ENCODE results near the gene TBK1.
"Not testable (repeated sequence)": the region's sequence is repeated elsewhere in the genome, so short reads cannot be mapped to it uniquely, and the experiment has no call there.

Gene TBK1

GRCh38 chr12:64497484-64497883 is 45.6 kb downstream of the TBK1 start:
- DNase-seq (ENCODE audit: low read depth) = no peak

DNA sequence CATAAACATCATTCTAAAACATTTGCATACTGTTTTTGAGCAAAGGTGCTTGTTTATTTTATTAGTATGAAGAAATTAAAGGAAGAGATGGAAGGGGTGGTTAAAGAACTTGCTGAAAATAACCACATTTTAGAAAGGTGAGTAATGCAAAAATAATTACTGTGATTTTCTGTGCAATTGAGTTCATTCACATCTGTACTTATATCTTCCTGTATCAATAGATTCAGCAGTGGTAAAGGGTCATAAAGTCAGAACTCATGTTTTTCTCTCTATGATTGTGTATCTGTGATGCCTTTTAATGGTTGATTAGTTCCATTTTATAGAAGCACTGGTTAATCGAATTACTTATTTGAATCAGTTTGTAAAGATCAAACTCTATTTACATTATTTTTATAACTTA is 46.0 kb downstream of the TBK1 start:
- DNase-seq (ENCODE audit: low read depth) = no peak

DNA sequence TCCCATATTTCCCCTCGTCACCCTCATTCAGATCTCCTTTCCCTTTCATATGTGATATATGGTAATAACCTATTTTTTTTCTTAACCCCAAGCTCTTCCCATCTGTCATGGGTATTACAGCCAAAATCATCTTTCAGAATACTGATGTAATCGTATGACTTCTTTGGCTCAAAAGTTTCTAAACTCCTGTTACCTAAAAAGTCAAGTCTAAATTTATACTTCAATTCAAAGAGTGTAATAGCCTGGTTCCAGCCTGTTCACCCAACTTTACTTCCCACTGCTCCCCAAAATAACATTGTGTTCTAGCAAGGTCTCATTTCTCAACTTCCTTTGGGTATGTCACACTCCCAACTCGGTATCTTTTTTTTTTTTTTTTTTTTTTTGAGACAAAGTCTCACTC is 48.5 kb downstream of the TBK1 start:
- no peak for DNase-seq (ENCODE audit: low read depth)

DNA sequence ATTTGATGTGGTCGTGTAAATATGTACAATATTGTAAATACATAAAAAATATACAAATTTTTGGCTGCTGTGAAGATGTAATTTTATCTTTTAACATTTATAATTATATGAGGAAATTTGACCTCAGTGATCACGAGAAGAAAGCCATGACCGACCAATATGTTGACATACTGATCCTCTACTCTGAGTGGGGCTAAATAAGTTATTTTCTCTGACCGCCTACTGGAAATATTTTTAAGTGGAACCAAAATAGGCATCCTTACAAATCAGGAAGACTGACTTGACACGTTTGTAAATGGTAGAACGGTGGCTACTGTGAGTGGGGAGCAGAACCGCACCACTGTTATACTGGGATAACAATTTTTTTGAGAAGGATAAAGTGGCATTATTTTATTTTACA is 49.6 kb downstream of the TBK1 start:
- no peak for DNase-seq (ENCODE audit: low read depth)

- DNase-seq (ENCODE audit: low read depth) = no peak
These were observed 55.0 kb downstream of the TBK1 start for GRCh38 chr12:64506955-64507354.

DNA sequence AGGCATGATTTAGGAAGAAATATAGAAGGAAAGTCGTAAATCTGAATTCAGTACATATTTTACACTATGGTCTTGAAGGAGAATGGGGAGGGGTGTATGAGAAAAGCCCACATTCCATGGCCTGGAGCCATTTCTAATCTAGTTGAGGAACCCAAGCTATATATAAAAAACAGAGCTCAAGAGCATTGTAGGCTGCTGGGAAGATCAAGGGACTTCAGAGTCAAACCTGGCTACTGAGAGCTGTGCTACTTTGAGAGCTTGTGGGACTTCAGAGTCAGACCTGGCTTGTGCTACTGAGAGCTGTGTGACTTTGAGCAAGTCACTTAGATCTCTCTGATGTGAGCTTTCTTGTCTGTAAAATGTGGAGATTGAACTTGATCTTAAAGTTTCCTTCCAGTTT is 58.7 kb downstream of the TBK1 start:
- no peak for DNase-seq (ENCODE audit: low read depth)

GRCh38 chr12:64518396-64518795 is 66.5 kb downstream of the TBK1 start:
- no peak for DNase-seq (ENCODE audit: low read depth)

DNA sequence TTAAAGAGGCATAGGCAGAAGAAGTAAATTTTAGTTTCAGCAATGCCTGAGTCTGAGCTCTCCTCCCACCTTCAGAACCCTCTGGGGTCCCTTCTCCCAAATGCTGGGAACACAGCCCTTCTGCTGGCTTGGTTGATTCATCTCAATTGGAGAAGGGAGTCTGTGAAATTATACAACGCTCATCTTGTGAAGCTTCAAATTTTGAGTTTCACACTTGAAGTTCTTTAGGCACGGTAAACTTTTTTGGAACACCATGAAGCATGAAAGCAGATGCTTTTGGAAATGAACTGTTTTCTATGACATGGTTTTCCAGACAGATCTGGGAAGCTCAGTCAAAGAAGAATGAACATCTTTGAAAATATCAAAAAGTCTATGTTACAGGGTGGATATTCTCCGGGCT is 69.9 kb downstream of the TBK1 start:
- DNase-seq (ENCODE audit: low read depth) = no peak

DNA sequence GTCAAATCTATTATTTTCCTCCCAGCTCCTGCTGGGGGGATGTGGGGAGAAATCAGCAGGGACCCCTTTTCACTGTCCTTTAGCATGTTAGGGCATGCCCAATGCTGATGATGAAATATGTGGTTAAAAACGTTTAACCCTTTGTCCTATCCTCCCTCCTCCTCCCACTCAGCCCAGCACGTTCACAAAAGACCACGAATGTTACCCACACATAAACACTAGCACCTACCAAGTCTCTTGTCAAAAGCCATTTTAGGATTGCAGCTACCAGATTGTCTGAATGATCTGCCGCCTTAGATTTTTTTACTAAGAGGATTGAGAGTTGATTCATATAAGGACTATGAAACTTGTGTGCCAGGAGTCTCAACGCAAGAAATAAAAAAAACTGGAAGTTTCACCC is 70.4 kb downstream of the TBK1 start:
- peak; percentile 33 for DNase-seq (ENCODE audit: low read depth)

GRCh38 chr12:64522807-64523206 is 70.9 kb downstream of the TBK1 start:
- DNase-seq (ENCODE audit: low read depth) = no peak

DNA sequence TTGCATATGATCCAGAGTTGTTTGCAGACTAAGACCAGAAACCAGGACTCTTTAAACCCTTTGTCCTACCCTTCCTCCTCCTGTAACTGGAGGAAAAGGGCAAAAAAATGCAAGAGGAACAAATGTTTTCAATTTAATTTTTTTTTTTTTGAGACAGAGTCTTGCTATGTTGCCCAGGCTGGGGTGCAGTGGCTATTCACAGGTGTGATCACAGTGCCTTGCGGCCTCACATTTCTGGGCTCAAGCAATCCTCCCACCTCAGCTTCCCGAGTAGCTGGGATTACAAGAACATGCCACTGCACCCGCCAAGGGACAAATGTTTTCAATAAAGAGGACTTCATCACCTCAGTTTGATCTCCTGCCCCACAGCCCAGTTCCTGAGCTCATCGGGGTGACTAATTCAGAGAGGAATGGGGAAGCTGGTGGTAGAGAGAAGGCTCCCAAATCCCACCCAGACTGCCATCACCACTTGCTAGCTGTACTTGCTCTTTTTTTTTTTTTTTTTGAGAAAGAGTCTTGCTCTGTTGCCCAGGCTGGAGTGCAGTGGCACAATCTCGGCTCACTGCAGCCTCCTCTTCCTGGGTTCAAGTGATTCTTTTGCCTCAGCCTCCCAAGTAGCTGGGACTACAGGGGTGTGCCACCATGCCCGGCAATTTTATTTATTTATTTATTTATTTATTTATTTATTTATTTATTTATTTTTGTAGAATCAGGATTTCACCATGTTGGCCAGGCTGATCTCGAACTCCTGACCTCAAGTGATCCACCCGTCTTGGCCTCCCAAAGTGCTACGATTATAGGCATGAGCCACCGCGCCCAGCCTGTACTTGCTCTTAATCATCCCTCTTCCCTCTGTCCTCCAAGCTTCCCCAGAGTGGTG is 71.9 kb downstream of the TBK1 start:
- DNase-seq (ENCODE audit: low read depth) = peak; percentile 71

DNA sequence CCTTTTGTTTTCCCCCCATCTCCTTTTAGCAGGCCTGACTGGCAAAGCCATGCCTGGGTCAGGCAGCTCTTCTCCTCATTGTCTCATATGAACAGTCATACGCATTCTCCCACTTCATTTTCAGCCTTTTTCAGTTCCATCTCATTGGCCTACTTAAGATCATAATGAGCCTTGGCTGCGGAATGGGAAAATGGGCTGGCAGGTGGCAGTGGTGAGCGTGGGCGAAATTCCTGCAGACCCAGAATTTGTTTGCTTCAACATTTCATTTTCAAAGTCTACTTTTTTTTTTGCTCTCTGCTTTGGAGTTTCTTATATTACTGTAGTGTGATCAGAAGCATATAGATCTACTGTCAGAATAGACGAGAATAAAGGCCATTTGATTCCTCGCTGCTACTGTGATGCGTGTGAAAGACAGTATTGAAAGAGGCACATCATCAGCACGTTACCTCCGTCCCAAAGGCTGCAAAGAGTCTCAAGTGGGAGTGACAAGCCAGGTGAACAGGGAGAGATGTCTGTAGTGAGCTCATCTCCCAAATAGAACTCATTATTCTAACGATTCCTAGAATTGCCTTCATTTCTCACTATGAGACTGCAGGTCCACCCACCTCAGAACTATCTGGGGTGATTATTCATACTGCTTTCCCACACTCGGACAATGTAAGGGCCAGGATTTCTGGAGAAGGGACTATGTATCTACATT is 73.7 kb downstream of the TBK1 start:
- no peak for DNase-seq (ENCODE audit: low read depth)

DNA sequence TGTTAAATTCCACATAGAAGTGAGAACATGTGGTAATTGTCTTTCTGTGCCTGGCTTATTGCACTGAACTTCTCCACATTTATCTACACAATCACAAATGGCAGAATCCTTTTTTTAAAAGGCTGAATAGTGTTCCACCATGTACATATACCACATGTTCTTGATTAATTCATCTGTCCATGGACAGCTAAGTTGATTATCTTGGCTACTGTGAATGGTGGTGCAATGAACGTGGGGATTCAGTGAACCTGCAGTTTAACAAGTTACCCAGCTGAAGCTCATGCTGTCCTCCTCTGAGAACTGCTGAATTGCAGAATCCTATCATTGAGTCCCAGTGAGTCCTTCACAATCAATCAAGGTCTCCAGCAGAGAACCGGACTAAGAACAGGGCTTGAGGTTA is 74.9 kb downstream of the TBK1 start:
- DNase-seq (ENCODE audit: low read depth) = peak; percentile 62

- no peak for DNase-seq (ENCODE audit: low read depth)
These were observed 76.7 kb downstream of the TBK1 start for GRCh38 chr12:64528616-64529015.

- no peak for DNase-seq (ENCODE audit: low read depth)
These were observed 78.6 kb downstream of the TBK1 start for GRCh38 chr12:64530566-64530965.

GRCh38 chr12:64531665-64532334 is 79.9 kb downstream of the TBK1 start:
- no peak for DNase-seq (ENCODE audit: low read depth)

DNA sequence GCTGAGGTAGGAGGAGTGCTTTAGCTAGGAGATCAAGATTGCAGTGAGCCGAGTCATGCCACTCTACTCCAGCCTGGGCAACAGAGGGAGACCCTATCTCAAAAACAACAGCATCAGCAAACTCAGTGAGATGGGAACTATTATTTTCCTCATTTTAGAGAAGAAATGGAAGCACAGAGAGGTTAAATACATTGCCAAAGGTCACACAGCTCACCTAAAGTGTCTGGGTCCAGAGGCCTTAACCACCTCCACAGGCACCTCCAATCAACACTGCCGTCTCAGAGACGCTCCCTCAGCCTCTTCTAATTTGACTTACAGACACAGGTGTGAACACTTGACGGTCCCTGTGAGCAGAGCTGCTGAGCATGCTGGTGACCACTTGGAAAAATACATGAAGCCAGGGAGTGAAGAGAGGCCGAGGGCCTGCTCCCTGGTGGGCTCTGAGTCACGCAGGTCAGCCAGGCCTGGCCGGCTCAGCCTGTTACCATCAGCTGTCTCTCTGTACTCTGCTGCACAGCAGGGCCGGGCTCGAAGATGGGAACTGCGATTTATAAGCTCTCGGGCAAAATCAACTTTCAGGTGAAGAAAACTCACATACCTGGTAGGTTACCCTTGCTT is 80.9 kb downstream of the TBK1 start:
- no peak for DNase-seq (ENCODE audit: low read depth)

DNA sequence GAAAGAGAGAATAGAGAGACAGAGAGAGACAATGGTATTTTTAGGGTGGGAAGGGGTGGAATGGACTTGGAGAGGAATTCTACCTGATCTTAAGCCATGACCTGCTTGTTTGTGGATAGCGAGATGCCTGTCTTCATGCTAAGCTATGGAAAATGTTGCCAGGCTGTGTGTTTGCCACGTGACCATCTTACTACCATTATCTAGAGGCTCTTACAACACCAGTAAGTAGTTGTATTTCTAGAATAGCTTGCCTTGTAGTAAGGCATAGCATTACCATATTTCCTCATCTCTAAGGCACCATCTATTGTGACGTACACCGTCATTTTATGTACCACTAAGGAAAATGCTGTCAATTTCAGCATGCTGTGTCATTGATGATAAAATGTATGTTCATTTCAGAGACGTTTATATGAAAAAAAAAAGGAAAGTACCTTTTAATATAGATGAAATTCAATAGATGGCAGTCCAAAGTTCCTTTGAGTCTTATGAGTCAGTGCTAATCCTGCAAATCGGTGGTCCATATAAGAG is 82.8 kb downstream of the TBK1 start:
- no peak for DNase-seq (ENCODE audit: low read depth)

DNA sequence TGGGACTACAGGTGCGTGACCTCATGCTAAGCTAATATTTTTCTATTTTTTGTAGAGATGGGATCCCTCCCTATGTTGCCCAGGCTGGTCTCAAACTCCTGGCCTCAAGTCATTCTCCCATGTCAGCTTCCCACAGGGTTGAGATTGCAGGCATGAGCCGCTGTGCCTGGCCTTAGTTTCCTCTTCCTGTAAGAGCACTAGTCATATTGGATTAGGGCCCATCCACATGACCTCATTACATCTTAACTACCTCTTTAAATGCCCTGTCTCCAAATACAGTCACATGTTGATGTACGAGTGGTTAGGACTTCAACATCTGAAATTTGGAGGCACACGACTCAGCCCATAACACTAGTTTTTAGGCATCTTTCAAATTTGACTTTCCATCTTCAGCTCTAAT is 86.2 kb downstream of the TBK1 start:
- DNase-seq (ENCODE audit: low read depth) = no peak

GRCh38 chr12:64542409-64543047 is 90.6 kb downstream of the TBK1 start:
- DNase-seq (ENCODE audit: low read depth) = not testable (repeated sequence)

- no peak for DNase-seq (ENCODE audit: low read depth)
These were observed 92.6 kb downstream of the TBK1 start for GRCh38 chr12:64544371-64545080.
